Cardiac muscle cell (in vitro differentiated cells and primary cell): Measurements from ENCODE around the gene PHKB. TPM values are rescaled to one million over a fixed set of nuclear protein-coding genes. Genes with fewer than 3 reads are reported as not detected.

Experiments
- DNase-seq, 2 donors: peaks; one replicate each; pipeline versions ENCODE4 v3.0.0 to v3.0.0-alpha.2; 2010 to 2017; ENCODE audit warnings: low read depth in 1 of 2, low spot score in 1 of 2
- H3K27ac ChIP-seq: fragments of 200-600 bp; sonication (generic); 2 replicates; pipeline ENCODE4 v1.5.1; 2016
- H3K27me3 ChIP-seq: fragments of 200-600 bp; sonication (generic); 2 replicates; pipeline ENCODE4 v1.6.0; 2016; ENCODE audit warnings: control low read depth
- H3K36me3 ChIP-seq: fragments of 200-600 bp; sonication (generic); 2 replicates; pipeline ENCODE4 v1.5.1; 2016; ENCODE audit warnings: control low read depth
- H3K4me1 ChIP-seq: fragments of 200-600 bp; sonication (generic); 2 replicates; pipeline ENCODE4 v1.8.1; 2017; ENCODE audit warnings: low read depth, mild to moderate bottlenecking, mixed run types
- H3K4me3 ChIP-seq: fragments of 200-600 bp; sonication (generic); 2 replicates; pipeline ENCODE4 v1.5.1; 2016; ENCODE audit warnings: mild to moderate bottlenecking
- H3K9me3 ChIP-seq: fragments of 200-600 bp; sonication (generic); 2 replicates; pipeline ENCODE4 v1.5.1; 2017; ENCODE audit warnings: low read depth, mild to moderate bottlenecking, control low read depth
- CTCF ChIP-seq: IDR thresholded peaks from 2 replicates; pipeline ENCODE4 v1.5.1; 2012; ENCODE audit warnings: low read depth, mild to moderate bottlenecking, low read length
- polyA plus RNA-seq: library from polyadenylated mRNA; unstranded; fragments of >200 nt; fragmentation: Nextera tagmentation; extraction: Ambion mirVana; gene quantifications from 2 replicates; pipeline ENCODE4 v1.2.1, GENCODE V29; 2016
- total RNA-seq: library from RNA; depleted of rRNA; stranded (reverse); fragments of >200 nt; gene quantifications from 2 replicates; pipeline ENCODE4 v1.2.3, GENCODE V29; 2016

Gene PHKB
- total and polyA plus RNA-seq, 2 experiments from 2014 or later, result 84.2 to 107 TPM

- TF ChIP-seq CTCF, result no peak
- no peaks in the 10 kb centered on the region for H3K27me3 ChIP-seq
- DNase-seq, result no peak
These were observed 138.4 kb downstream of the PHKB start for GRCh38 chr16:47599512-47599911.

DNA sequence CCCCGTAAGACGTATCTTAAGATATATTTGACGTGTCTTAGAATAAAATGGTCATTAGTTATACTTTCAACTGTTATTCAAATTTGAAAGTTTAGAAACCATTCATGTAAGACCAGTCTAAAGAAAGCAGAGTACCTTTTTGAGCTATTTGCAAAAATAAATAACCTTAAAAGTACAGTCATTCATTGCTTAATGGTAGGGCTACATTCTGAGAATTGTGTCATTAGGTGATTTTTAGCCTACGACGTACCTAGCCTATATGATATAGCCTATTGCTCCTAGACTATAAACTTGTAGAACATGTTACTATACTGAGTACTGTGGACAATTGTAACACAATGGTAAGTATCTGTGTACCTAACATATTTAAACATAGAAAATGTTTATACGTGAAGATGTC is 139.2 kb downstream of the PHKB start:
- Histone ChIP-seq H3K4me1 (peaks cover 6% of the 10 kb centered on the region), H3K27ac (no peak overlapping the region), H3K27me3 (no peaks in the 10 kb centered on the region), H3K36me3 (peaks cover 26% of the 10 kb centered on the region), H3K9me3 (no peaks in the 10 kb centered on the region), H3K4me3 (no peak overlapping the region)
- DNase-seq, result no peak
- TF ChIP-seq CTCF, result no peak

More at GRCh38 chr16:47599512-47599911, 138.4 kb downstream of the PHKB start:
- H3K36me3 ChIP-seq, result peaks cover 26% of the 10 kb centered on the region
- no peak overlapping the region for H3K4me3 ChIP-seq
- H3K9me3 ChIP-seq, result no peaks in the 10 kb centered on the region
- H3K27ac ChIP-seq, result no peak overlapping the region
- peaks cover 6% of the 10 kb centered on the region for H3K4me1 ChIP-seq

DNA sequence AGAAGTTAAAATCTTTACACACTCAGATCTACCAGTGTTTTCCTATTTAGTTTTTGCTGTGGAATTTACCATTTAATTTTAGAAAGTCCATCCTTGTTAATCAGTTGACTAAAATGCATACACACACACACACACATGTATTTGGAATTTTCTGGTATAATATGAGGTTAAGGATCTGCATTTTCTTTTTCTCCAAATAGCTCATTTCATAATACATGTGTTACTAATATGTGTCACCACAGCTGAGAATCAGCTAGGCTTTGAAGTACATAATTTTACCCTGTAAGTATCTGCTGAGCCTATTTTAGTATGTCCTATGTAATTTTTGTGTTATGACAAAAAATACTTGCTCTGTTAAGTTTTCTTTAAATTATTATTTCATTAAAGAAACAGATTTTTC is 143.2 kb downstream of the PHKB start:
- no peaks in the 10 kb centered on the region for H3K9me3 ChIP-seq
- H3K36me3 ChIP-seq, result peaks cover 10% of the 10 kb centered on the region
- no peaks in the 10 kb centered on the region for H3K27me3 ChIP-seq
- H3K27ac ChIP-seq, result no peak overlapping the region
- peaks cover 6% of the 10 kb centered on the region for H3K4me1 ChIP-seq
- DNase-seq, result no peak
- TF ChIP-seq CTCF, result no peak
- no peak overlapping the region for H3K4me3 ChIP-seq

GRCh38 chr16:47611042-47611441 is 149.9 kb downstream of the PHKB start:
- H3K27me3 ChIP-seq, result no peaks in the 10 kb centered on the region
- no peak overlapping the region for H3K27ac ChIP-seq
- no peak overlapping the region for H3K4me3 ChIP-seq
- H3K9me3 ChIP-seq, result no peaks in the 10 kb centered on the region
- no peaks in the 10 kb centered on the region for H3K36me3 ChIP-seq
- no peaks in the 10 kb centered on the region for H3K4me1 ChIP-seq
- no peak for DNase-seq
- TF ChIP-seq CTCF, result no peak

DNA sequence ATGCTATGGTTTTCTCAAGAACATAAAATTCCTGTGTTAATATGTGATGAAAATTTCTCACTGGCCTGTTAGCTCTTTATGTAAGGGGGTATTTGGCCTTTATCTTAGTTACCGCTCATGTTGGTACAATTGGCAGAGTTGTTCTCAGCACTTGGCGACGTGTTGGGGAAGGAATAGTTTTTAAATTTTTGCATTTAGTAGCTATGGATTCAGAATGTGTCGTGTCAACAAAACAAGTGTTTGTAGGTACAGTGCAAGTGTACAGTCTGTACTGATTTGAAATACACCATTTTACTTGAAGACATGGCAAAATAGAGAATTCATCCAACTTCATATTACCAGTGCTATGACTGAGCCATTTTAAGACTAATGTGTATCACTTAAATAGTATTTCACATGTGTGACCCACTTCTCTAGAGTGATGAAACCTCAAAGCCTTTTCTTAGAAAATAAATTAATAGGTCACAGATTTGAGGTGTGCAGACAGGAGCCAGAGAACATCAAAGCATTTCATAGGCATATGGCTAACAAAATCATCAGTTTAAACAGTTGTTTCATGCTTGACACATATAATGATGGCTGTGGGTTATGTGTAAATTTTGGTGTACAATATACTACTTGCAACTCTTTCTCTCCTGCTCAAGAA is 150.8 kb downstream of the PHKB start:
- no peak for TF ChIP-seq CTCF
- no peaks in the 10 kb centered on the region for H3K9me3 ChIP-seq
- DNase-seq, result no peak
- H3K4me3 ChIP-seq, result no peak overlapping the region
- no peaks in the 10 kb centered on the region for H3K36me3 ChIP-seq
- no peaks in the 10 kb centered on the region for H3K4me1 ChIP-seq
- no peaks in the 10 kb centered on the region for H3K27me3 ChIP-seq
- H3K27ac ChIP-seq, result no peak overlapping the region
